HepG2 (cell line): ENCODE results near the gene RERE. TPM values are rescaled to one million over a fixed set of nuclear protein-coding genes. Genes with fewer than 3 reads are reported as not detected.

Experiments used
- ATAC-seq: fragments of 200-7000 bp; cut with Tn5 transposase; 3 replicates; pipeline ENCODE4 v1.9.1; 2020; ENCODE audit warnings: mild to moderate bottlenecking, moderate library complexity
- BruUV-seq: library from RNA; stranded (reverse); fragments of 400-500 nt; replicated peaks from 2 replicates; lab custom pipeline; 2021; lab: Mats Ljungman, UMichigan
- CTCF ChIA-PET: fragments of 300-600 bp; formaldehyde crosslinking; extraction: SDS; loops from one replicate; lab custom pipeline; 2021; ENCODE audit warnings: low total read pairs, inconsistent platforms, low intra/inter-chr PET ratio; lab: Yijun Ruan, JAX
- POLR2A ChIA-PET: fragments of 350-600 bp; sonication (Branson Sonifier 250); formaldehyde crosslinking; loops from one replicate; lab custom pipeline; 2020; ENCODE audit warnings: antibody characterized with exemption, inconsistent platforms; lab: Yijun Ruan, JAX
- DNase-seq: peaks from one replicate; pipeline ENCODE4 v3.0.0-alpha.2; 2015; ENCODE audit warnings: low spot score
- FAIRE-seq: peaks from 3 replicates; lab custom pipeline; 2011; peaks lifted over from hg19 to GRCh38; lab: Jason Lieb, UNC
- H2AFZ ChIP-seq: one replicate; pipeline ENCODE4 v1.6.1; 2011; ENCODE audit warnings: low read length, inconsistent platforms
- H3K27ac ChIP-seq: fragments of 300-600 bp; 3 replicates; pipeline ENCODE4 v1.8.0; 2011; ENCODE audit warnings: mixed run types, mild to moderate bottlenecking, mixed read lengths, low read length, inconsistent platforms; ENCODE audit not compliant: insufficient read depth; ENCODE audit errors: extremely low read length
- H3K27me3 ChIP-seq, 2 experiments: fragments of 200-600 bp in 1 of 2; 2 replicates in 1 of 2; 3 replicates in 1 of 2; pipeline versions ENCODE4 v1.6.0 to v1.8.0; 2011; ENCODE audit warnings: low read length in 2 of 2, mild to moderate bottlenecking in 2 of 2, moderate library complexity in 2 of 2, inconsistent platforms in 1 of 2; ENCODE audit not compliant: insufficient read depth in 2 of 2, control insufficient read depth in 1 of 2
- H3K36me3 ChIP-seq, 2 experiments: fragments of 200-600 bp in 1 of 2; replicated peaks in 1 of 2; 2 replicates in 1 of 2; 3 replicates in 1 of 2; pipeline versions ENCODE4 v1.5.1 to v1.8.0; 2011; ENCODE audit warnings: low read length in 2 of 2, inconsistent platforms in 1 of 2; ENCODE audit not compliant: insufficient read depth in 2 of 2, control insufficient read depth in 1 of 2
- H3K4me1 ChIP-seq: 2 replicates; pipeline ENCODE4 v1.5.1; 2012; ENCODE audit warnings: low read length, inconsistent platforms; ENCODE audit not compliant: insufficient read depth
- H3K4me2 ChIP-seq: 2 replicates; pipeline ENCODE4 v1.6.0; 2011; ENCODE audit warnings: low read depth, low read length, inconsistent platforms
- H3K4me3 ChIP-seq, 3 experiments: fragments of 200-600 bp in 1 of 3; sonication (generic), shearing (Covaris generic) in 1 of 3; replicated peaks in 1 of 3; 2 replicates each; pipeline ENCODE4 v1.5.1; 2011 to 2016; ENCODE audit warnings: low read length in 3 of 3, inconsistent platforms in 2 of 3, low read depth in 2 of 3, mild to moderate bottlenecking in 2 of 3, control low read depth in 1 of 3, mixed read lengths in 1 of 3; ENCODE audit not compliant: insufficient read depth in 1 of 3
- H3K79me2 ChIP-seq: one replicate; pipeline ENCODE4 v1.6.1; 2011; ENCODE audit warnings: low read length, inconsistent platforms; ENCODE audit not compliant: insufficient read depth
- H3K9ac ChIP-seq: 2 replicates; pipeline ENCODE4 v1.6.0; 2011; ENCODE audit warnings: mild to moderate bottlenecking, low read depth, low read length, inconsistent platforms; ENCODE audit not compliant: insufficient read depth
- H3K9me3 ChIP-seq: 2 replicates; pipeline ENCODE4 v1.5.1; 2012; ENCODE audit warnings: mild to moderate bottlenecking, low read length
- H4K20me1 ChIP-seq: 2 replicates; pipeline ENCODE4 v1.6.0; 2011; ENCODE audit warnings: inconsistent platforms, mild to moderate bottlenecking, low read length, moderate library complexity; ENCODE audit not compliant: insufficient read depth
- TBL1XR1 ChIP-seq: fragments of 150-350 bp; IDR thresholded peaks from 2 replicates; pipeline ENCODE4 v1.6.1; 2014; ENCODE audit warnings: borderline replicate concordance, low read length; ENCODE audit not compliant: partially characterized antibody
- ZNF564 ChIP-seq: sonication (generic); formaldehyde crosslinking; IDR thresholded peaks from 2 replicates; pipeline ENCODE4 v1.8.1; 2023; ENCODE audit warnings: mild to moderate bottlenecking, missing genetic modification reagents
- WGBS: methylation state at CpG from one replicate; pipeline ENCODE4 v1.1.6; 2017; ENCODE audit warnings: low lambda C conversion rate; 5-methylcytosine and 5-hydroxymethylcytosine counted together
- in situ Hi-C: cut with HindIII; loops from 2 replicates; pipeline ENCODE4 v1.10.0; 2017; ENCODE audit warnings: low pct_unique_long_range_greater_than_20kb; ENCODE audit not compliant: extremely low pct_ligation_motif_present
- intact Hi-C: fragments of 100-400 bp; cut with micrococcal nuclease; formaldehyde crosslinking; loops from one replicate; pipeline ENCODE4 v1.10.0; 2022; ENCODE audit not compliant: unreplicated experiment
- polyA plus RNA-seq, 8 experiments: library from polyadenylated mRNA; depleted of rRNA in 3 of 8; stranded (reverse) in 7 of 8; unstranded in 1 of 8; fragments of >200 nt; fragmentation: Illumina TruSeq in 4 of 8; extraction: Trizol in 4 of 8; gene quantifications; 2 replicates each; pipeline versions ENCODE4 v1.2.1 to v1.2.3, GENCODE V29; 2011 to 2016; ENCODE audit warnings: low read depth in 4 of 8, missing spikeins in 1 of 8, mixed read lengths in 1 of 8; ENCODE audit not compliant: insufficient read depth in 1 of 8
- total RNA-seq, 5 experiments: library from RNA; depleted of rRNA; stranded (reverse); fragments of >200 nt; fragmentation: Illumina TruSeq; extraction: Trizol; gene quantifications; 2 replicates each; pipeline ENCODE4 v1.2.3, GENCODE V29; 2016; ENCODE audit warnings: low read depth in 1 of 5
- TF ChIP-seq, protein P1 (sequence below), 2 experiments: IDR thresholded peaks; 2 replicates each; pipeline ENCODE4 v1.6.1; 2011 to 2012; ENCODE audit warnings: low read length in 2 of 2, borderline replicate concordance in 1 of 2, low read depth in 1 of 2, mild to moderate bottlenecking in 1 of 2, moderate library complexity in 1 of 2
- TF ChIP-seq, protein P2 (sequence below): sonication (generic); formaldehyde crosslinking; IDR thresholded peaks from 2 replicates; pipeline ENCODE4 v1.4.0; 2020; ENCODE audit warnings: mild to moderate bottlenecking, missing genetic modification reagents

The RERE gene
- total and polyA plus RNA-seq, 2 of the 13 experiments (the other 11 are each of a cell fraction or from before 2014, with no cell fraction given), result 18.3 to 21.9 TPM

DNA sequence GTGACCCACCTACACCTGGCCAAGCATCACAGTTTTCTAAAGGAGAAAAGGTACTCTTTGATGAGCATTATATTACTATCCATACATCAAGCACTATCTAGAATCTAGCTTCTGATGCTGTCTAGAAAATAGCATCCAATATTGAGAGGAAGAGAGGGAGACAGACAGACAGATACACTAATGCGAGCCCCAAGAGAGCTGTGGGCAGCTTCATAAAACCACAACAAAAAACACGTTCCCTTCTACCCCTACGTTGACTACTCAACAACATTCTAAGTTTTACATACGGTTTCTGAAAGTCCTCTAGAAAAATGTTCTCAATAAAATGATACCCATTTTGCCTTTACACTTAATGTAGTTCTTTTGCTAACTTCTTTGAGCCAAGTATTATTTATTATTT lies 277.8 kb downstream of the RERE start:
- no peak overlapping the region for H2AFZ ChIP-seq
- no peak overlapping the region for H3K27ac ChIP-seq
- H3K79me2 ChIP-seq, result peaks cover 14% of the 10 kb centered on the region
- in situ Hi-C loops (no loop called here), intact Hi-C loops (no loop called here)
- H3K4me1 ChIP-seq, result peaks cover 26% of the 10 kb centered on the region
- no TSS peak for BruUV-seq
- peaks cover 8% of the 10 kb centered on the region for H4K20me1 ChIP-seq
- FAIRE-seq, result no peak
- WGBS, result 97% methylated on average over 4 of the region's 4 CpGs
- POLR2A ChIA-PET, result no interaction called here
- H3K4me2 ChIP-seq, result no peak overlapping the region
- ATAC-seq, result no peak
- TF ChIP-seq TBL1XR1, result no peak
- TF ChIP-seq, protein P1, sequence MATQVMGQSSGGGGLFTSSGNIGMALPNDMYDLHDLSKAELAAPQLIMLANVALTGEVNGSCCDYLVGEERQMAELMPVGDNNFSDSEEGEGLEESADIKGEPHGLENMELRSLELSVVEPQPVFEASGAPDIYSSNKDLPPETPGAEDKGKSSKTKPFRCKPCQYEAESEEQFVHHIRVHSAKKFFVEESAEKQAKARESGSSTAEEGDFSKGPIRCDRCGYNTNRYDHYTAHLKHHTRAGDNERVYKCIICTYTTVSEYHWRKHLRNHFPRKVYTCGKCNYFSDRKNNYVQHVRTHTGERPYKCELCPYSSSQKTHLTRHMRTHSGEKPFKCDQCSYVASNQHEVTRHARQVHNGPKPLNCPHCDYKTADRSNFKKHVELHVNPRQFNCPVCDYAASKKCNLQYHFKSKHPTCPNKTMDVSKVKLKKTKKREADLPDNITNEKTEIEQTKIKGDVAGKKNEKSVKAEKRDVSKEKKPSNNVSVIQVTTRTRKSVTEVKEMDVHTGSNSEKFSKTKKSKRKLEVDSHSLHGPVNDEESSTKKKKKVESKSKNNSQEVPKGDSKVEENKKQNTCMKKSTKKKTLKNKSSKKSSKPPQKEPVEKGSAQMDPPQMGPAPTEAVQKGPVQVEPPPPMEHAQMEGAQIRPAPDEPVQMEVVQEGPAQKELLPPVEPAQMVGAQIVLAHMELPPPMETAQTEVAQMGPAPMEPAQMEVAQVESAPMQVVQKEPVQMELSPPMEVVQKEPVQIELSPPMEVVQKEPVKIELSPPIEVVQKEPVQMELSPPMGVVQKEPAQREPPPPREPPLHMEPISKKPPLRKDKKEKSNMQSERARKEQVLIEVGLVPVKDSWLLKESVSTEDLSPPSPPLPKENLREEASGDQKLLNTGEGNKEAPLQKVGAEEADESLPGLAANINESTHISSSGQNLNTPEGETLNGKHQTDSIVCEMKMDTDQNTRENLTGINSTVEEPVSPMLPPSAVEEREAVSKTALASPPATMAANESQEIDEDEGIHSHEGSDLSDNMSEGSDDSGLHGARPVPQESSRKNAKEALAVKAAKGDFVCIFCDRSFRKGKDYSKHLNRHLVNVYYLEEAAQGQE (IDR thresholded peaks at IDR 0.05; ENCODE audit: borderline replicate concordance in 1 of 2, low read depth in 1 of 2, low read length in 2 of 2), result no peak
- TF ChIP-seq, protein P2, sequence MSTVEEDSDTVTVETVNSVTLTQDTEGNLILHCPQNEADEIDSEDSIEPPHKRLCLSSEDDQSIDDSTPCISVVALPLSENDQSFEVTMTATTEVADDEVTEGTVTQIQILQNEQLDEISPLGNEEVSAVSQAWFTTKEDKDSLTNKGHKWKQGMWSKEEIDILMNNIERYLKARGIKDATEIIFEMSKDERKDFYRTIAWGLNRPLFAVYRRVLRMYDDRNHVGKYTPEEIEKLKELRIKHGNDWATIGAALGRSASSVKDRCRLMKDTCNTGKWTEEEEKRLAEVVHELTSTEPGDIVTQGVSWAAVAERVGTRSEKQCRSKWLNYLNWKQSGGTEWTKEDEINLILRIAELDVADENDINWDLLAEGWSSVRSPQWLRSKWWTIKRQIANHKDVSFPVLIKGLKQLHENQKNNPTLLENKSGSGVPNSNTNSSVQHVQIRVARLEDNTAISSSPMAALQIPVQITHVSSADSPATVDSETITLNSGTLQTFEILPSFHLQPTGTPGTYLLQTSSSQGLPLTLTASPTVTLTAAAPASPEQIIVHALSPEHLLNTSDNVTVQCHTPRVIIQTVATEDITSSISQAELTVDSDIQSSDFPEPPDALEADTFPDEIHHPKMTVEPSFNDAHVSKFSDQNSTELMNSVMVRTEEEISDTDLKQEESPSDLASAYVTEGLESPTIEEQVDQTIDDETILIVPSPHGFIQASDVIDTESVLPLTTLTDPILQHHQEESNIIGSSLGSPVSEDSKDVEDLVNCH, result no peak
- TF ChIP-seq ZNF564 (CRISPR knock-in tag), result no peak
- no peak for DNase-seq
- no peaks in the 10 kb centered on the region for H3K27me3 ChIP-seq
- no peak overlapping the region for H3K9ac ChIP-seq
- H3K36me3 ChIP-seq, result peaks cover 13 to 40% of the 10 kb centered on the region in 2 experiments
- CTCF ChIA-PET, result no interaction called here
- H3K9me3 ChIP-seq, result no peaks in the 10 kb centered on the region
- no peak overlapping the region for H3K4me3 ChIP-seq
